Globus pallidus (tissue), 1 donor: Measurements from ENCODE around the gene PKIB.
"Not testable (repeated sequence)": the region's sequence is repeated elsewhere in the genome, so short reads cannot be mapped to it uniquely, and the experiment has no call there.

Source experiments
- DNase-seq: peaks from one replicate; pipeline ENCODE4 v3.0.0-alpha.2; 2015; ENCODE audit warnings: low spot score

PKIB gene

DNA sequence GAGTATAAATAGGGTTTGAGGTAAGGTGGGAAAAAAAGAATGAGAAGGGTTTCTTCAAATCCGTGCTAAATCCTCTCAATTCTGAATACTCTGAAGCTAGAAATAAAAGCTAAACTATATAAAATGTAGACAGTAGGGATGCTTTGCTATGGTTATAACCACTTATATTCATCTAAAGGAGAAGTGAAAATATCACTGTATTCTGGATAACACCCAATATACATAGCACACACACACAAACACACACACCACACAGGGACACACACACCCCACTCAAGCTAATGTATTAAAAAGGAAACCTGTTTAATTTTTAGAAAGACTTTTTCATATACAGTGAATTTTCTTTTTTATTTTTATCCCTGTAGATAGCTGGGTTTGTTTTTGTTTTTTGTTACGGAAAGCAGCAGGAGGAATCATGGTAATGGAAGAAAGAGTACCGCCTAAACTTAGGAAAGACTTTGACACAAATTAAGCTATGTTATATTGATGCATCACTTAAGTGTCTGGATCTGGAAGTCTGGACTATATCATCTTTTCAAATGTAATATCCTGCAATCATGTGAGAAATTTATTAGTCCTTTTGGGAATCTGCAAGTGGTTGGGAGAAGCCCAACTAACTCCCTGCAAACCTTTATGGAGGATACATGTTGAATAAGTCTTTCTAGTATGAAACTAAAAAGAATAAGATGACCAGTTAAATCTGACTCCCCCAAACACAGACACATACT lies 100.9 kb downstream of the PKIB start:
- no peak for DNase-seq

DNA sequence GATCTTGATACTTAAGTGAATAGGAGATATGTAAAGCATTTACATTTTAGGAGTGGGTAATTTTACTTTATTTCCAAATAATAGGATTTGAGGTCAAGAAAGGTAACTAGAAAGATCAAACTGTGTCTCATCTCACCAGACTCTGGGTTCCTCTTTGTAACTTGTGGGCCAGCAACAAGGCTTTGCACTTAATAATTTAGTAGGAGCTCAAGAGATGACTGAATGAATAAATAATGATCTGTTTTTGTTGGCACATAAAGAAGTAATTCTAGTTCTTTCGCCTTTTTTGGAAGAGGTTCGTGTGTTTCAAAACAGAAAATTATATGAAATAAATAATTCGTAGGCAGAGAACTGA lies 101.9 kb downstream of the PKIB start:
- no peak for DNase-seq

DNA sequence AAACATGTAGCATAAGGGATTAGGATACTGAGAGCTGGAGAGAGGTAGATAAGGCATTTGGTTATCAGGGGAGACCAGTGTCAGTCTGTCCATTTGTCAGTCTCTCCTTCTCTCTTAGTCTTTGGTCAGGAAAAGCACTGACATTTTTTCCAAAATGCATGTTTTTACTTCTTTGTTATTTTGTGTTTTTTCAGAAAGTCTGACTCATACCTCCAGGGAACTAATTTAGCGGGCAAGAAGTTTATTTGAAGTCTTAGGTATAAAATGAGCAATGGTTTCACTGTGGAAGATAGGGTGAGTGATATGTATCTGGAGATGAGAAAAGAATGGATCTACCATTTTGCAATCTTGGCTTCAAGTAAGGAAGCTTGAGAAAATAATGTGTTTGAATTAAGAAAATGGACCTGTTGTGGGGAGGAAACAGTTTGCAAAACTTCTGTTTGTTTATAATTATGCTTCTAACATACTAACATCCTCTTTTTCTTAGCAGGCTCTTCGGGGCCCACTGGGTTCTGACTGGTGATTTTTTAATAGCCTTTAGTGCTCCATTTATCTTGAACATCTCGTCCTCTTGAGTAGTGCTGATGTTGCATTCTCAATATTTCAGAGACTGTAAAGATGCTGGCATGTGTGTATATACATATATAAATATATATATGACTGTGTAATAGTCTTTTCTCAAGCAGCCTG lies 102.4 kb downstream of the PKIB start:
- no peak for DNase-seq

DNA sequence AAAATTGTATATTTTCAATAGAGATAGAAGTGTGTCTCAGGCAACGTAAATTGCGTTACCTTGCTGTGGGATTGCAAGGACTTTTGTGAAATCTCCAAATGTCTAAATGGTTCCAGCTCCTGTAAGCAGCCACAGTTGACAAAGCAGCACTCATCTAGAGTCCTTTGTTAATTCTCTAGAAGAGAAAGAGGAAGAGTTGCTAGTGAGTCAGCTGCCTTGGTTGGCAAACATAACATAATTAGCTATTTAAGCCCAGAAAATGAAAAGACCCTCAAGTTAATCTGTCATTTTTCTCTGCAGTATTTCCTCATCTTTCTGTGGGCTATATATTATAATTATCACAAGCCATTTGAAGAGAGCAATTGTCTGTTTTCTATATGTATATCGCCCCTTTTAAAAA lies 102.9 kb downstream of the PKIB start:
- DNase-seq = peak; percentile 26

DNA sequence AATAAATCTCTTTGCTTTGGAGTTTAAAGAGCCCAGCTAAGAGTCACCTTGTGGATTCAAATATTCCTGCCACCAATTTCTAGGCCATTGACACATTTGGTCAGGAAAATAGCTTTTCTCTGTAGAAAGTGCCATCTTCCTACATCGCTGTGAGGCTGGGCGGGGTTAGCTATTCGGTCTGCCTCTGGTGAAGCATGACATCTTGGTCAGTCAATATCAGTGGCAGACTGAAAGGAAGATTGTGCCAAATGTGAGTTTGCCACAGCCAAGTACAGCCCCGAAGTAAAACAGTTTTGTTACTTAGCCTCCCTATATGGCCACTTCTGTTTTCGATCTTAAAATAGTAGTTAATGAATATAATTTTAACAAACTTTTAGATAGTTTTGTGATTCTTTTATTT lies 103.9 kb downstream of the PKIB start:
- no peak for DNase-seq

DNA sequence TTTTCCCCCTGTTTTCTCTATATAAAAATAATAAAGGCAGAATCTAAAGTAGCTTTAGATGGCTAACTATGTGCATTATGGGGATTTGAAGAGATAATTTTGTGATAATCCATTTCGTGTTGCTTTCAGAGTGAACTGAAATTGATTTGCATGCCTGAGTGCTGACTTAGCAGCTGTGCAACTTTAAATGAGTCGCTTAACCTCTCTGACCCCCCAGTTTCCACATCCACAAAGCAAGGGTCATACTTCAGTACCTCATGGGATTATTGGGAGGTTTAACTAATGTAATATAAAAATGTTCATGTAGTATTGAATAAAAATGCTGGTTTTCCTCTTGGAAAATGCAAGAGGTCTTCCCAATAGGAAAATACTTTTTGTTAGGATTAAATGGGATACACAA lies 105.5 kb downstream of the PKIB start:
- no peak for DNase-seq

DNA sequence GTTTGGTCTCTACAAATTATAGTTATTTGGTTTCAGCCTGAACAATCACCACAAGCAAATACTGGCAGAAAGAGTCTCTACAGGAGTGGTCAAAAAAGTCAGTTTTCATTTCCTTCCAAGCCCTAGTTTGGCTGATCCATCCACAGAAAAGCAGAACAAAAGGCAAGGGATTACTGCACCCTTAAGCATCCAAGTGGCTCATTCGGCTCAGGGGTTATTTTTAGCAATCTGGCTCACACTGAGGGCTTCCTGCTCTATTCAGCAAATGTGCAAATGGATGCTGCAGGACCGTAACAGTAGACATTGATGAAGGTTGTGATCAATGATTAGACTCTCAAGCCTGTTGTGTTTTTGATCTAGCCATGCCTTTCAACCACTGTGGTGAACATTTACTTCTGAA lies 107.1 kb downstream of the PKIB start:
- DNase-seq = peak; percentile 27

DNA sequence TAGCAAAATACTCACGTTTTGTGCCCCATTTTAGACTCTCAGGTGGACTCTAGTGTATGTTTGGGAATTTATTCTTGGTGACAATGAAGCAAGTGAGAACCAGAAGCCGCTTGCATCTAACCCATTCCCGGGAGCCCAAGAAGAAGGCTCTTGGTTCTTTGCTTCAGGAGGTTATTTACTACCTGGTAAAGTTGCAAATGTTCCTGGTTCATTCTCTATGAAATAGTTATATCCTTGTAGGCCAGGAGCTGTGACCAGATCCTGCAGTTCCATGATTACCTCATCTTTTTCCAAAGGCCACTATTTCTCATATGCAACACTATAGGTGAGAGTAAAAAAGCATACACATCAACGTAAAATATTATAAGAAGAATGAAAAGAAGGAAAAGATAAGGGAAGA lies 108.4 kb downstream of the PKIB start:
- no peak for DNase-seq

DNA sequence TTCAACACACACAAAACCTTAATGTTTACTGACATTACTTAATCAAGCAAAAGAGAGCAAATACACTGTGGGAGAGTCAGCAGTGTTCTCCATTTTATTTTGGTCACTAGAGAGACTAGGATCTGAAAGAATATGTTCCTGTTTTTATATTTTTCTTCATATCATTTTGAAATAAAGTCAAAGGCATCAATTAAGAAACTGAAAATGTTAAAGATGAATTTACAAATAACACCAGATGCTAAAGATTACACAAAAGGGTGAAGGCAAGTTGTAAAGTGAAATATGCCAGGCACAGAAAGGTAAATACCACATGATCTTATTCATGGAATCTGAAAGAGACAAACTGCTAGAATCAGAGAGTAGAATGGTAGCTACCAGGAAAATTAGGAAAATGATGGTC lies 109.0 kb downstream of the PKIB start:
- no peak for DNase-seq

DNA sequence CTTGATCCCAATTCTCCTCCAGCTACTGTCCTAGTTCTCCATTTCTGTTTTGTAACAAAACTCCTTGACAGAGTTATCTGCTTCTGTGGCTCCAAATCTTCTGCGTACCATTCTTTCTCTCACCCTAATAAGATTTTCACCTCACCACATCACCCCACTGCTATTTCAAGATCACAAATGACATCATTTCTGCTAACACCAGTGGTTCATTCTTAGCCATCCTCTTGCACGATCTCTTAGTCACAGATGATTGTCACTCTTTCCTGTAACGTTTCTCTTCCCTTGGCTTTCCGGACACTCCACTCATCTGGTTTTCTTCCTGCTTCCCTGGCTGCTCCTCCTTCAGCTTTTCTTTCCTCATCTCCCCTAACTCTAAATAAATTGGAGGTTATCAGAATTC lies 112.5 kb downstream of the PKIB start:
- no peak for DNase-seq

DNA sequence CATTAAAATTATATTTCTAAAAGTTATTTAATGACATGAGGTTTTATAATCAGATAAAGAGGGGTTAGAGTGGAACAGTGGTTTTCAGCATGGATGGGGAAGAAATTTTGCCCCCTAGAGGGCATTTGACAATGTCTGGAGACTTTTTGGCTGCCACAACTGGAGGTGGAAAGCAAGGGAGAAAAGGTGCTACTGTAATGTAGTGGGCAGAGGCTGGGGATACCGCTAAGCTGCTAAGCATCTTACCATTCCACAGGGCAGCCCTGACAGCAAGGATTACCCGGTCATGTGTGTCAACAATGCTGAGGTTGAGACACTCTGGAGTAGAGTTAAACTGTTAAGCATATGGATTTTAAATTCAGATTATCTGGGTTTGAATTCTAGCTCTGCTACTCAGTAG lies 116.4 kb downstream of the PKIB start:
- no peak for DNase-seq

DNA sequence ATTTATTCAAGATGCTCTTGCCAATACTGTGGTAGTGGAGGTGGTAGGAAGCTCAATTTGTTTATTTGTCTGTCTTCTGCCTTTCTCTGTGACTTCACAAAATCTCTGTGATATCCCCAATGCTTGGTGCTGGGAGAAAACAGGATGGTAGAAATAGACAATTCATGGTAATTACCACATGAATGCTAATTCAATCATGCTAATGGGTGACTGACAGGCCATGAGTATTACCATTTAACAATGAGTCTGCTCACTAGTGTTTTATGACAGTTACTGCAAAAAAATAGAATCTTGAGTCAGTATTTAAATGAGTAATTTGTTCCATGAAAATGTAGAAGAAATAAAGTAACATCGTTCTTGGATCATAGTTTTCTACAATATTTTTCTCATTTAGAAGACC lies 117.0 kb downstream of the PKIB start:
- DNase-seq = no peak

DNA sequence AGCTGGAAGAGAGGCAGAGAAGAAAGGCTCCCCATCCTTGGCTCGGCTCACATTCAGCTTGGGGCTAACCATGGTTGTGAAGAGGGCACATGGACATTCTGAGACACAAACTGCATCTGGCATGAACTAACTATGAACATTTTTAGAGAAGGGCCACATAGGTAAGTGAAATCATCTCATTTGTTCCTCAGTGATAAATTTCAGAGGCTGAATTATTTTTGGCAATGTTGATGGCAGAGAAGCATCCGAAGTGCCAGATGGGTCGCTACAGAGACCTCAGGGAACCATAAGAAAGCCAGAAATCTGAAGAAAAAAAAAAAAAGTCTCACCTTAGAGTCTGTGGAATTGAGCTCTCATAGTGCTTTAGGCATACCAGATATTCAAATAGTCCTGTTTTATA lies 120.1 kb downstream of the PKIB start:
- DNase-seq = no peak

DNA sequence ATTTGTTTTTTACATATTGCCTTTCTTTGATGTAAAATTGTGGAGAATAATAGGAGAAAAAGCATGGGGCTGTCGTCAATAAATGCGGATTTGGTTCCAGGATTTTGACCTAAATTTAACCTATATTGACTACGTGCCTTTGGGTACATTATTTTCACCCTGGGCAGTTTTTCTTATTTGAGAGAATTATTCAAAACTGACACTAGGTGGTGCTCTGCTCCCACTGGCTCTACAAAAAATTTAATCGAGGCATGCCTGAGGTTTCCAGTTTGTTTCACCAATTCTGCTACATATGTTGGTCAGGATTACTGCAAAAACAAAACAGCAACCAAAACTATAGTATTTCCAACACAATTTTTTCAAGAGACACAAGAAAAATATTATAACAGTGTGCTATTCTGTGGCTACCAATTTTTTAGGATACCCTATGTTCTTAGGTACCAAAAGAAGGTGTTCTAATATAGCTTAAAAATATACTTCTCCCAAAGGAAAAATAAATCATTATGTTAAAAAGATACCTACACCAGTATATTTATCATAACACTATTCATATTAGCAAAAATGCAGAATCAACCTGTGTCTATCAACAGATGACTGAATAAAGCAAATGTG lies 120.7 kb downstream of the PKIB start:
- peak; percentile 50 for DNase-seq

DNA sequence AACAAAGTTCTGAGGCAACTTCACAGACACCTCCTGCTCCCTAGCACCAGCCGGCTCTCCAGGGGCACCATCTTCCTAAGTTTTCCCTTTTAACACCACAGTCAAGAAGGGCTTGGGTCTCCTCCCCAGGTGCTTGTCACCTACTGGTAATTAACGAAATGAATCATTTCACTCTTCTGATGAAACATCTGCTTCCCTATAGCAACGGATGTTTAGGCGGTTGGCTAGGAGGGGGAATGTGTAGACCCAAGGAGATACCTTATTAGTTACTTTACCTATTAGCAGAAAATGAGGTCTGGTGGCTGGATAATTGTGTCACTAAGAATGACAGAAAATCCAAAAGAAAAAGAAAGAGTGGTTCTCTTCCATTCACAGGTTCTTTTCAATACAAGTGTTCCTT lies 123.1 kb downstream of the PKIB start:
- no peak for DNase-seq

DNA sequence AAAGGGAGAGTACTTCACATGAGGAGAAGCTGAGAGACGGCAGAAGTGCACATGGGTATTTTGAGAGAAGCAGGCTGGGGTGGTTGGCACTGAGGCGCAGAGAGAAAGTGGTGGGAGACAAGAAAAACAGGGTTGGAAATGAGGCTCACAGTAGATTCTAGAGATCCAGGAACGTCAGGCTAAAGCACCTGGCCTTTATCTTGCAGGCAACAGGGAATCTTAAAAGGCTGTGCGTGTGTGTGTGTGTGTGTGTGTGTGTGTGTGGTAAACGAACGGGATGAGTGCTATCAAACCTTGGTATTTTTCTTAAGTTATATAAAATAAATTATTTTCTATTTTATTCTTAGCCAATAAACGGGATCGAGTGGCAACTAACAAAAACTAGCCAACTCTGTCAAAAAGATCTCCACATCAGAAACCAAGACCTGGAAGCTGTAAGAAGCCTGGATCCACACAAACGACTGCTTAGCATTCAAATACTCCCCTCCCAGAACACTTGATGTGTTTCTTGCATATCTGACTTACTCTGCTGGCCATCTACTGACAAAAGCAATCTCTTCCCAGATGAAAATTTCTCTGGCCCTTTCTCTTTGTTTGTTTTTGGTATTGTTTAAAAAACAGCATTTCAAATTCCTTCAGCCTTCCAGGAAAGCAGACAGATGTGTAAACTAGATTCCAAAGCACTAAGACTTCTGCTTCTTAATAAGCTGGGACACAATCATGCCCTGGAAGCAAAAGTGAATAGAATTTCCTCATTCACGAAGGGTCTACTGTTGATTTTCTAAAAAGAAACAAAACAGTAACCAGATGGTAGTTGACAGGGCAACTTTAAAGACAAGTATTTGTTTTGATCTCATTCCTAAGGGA lies 124.6 kb downstream of the PKIB start:
- no peak for DNase-seq

DNA sequence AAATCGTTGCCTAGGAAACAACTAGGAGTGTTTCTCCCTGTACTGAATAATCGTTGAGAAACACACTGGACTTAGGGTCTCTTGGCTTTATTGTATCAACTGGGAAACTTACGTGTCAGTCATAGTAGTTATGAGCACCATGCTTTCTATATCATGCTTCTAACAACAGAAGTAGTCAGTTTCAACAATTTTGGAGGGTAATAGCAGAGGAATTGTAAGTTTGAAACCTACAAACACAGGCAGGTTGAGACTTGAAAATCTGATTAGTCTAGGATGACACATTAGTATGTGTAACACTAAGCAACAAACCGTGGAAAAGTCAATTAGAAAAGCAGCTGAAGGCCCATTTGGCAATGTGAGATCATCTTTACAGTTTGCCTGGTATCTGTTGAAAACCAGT lies 125.4 kb downstream of the PKIB start:
- DNase-seq = no peak

DNA sequence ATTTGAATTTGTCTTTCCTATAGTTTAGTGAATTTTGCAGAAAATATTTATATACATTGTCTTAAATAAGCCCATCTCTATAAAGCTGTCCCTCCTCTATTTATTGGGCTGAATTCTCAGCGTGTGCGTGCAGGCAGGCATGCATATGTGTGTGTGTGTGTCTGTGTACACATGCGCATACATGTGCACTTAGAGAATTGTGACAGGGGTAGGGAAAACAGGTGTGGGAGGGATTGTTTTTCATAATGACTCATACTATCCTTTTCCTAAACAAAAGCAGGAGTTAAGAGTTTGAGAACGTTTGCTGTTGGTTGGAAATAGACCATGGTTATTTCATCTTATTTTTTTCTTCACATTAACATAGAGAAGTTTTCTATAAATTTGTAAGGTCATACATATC lies 126.0 kb downstream of the PKIB start:
- DNase-seq = no peak

DNA sequence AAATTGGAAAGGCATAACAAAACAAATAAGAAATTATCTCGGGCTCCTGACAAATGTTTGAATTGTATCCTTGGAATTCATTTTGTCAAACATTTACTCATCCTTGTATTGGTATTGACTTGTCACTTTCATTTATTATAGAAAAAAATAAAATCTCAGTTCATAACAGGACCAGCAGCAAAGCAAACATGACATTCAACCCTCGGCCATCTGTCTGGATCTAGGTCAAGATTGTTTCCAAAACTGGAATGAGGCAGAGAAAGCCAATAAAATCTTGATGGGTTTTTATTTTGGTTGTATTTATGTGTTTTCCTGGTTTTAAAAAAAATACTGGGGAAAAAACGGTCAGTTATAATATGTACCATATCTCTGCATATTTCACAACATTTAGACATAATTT lies 126.4 kb downstream of the PKIB start:
- no peak for DNase-seq

DNA sequence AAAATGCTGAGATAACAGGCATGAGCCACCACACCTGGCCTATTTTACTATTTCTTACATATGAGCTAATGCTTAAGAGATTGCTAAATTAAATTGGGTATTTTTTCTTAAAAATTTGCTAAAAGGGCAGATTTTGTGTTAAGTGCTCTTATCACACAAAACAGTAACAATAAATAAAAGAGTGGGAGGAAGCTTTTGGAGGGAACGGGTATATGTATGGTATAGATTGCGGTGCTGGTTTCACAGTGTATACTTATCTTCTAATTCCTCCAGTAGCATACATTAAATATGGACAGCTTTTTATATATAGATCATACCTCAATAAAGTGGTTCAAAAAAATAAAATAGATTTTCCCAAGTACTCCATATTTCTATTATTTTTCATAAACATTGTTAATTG lies 129.9 kb downstream of the PKIB start:
- no peak for DNase-seq

DNA sequence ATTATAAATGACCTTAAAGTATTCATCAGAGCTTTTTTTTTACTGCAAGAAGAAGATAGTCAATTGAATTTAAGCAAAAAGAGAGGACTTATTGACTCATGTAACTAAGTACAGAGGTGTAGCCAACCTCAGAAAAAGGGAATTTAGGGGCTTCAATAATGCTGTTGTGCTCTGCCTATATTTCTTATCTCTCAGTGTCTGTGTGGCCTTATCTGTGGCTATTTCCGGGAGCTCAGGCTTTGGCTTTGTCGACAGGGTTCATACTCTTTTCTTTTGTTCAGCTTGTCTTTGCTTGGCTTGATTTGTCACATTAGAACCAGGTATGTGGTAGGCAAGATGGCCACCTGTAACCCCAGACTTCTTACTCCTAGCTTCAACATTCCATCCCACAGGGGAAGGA lies 130.7 kb downstream of the PKIB start:
- DNase-seq = no peak

DNA sequence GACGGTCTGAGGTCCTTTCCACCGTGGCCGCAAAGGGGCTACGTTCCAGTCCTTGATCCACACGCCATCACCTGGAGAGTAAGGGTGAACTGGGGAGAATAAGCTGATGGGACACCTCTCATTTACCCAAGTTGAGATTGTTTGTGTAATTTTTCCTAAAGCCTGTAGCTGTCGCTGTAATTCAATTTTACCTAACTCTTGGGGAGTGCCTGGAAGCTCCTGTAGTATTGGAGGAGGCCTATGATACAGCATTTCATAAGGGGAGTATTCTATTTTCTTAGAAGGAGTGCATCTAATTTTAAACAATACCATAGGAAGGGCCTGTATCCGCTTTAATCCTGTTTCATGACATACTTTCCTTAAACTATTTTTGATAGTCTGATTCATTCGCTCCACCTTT lies 134.0 kb downstream of the PKIB start:
- DNase-seq = not testable (repeated sequence)

DNA sequence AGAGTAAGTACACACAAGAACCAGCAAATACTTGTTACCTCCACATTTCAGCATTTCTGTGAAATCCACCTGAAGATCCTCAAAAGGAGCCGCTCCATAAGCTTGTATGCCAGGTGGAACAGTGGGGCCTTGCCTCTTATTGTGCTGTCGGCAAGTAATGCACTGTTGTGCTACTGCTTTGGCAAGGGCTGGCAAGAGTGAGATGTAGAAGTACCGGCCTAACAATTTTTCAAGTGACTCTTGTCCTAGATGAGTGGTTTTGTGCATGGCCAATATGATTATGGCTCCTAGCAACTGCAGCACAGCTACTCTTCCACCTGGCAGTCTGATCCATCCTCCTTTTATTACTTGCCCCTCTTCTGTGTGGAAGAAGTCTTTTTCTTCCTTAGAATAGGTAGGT lies 134.7 kb downstream of the PKIB start:
- not testable (repeated sequence) for DNase-seq
